Calu3 (cell line): ENCODE data around the gene TRIP6. TPM values are rescaled to one million over a fixed set of nuclear protein-coding genes. Genes with fewer than 3 reads are reported as not detected.
A peak's percentile ranks its signal among the peaks of the same experiment; 100 is the strongest.

Experiments
- BruUV-seq: library from RNA; stranded (reverse); fragments of 400-500 nt; replicated peaks from 2 replicates; lab custom pipeline; 2021; lab: Mats Ljungman, UMichigan
- CTCF ChIA-PET: fragments of 300-600 bp; sonication (Branson Sonifier 250); formaldehyde crosslinking; loops from one replicate; lab custom pipeline; 2022; ENCODE audit warnings: antibody characterized with exemption; lab: Charles Lee
- DNase-seq: peaks from one replicate; pipeline ENCODE4 v3.0.0; 2022
- H3K27ac Mint-ChIP-seq: one replicate; pipeline ENCODE4 v1.8.0; 2022; ENCODE audit warnings: mixed read lengths; ENCODE audit not compliant: unreplicated experiment
- H3K27me3 Mint-ChIP-seq: one replicate; pipeline ENCODE4 v1.8.0; 2022; ENCODE audit warnings: mixed read lengths; ENCODE audit not compliant: unreplicated experiment
- H3K36me3 Mint-ChIP-seq: one replicate; pipeline ENCODE4 v1.8.0; 2022; ENCODE audit warnings: mild to moderate bottlenecking, moderate library complexity, mixed read lengths; ENCODE audit not compliant: insufficient read depth, unreplicated experiment
- H3K4me1 Mint-ChIP-seq: one replicate; pipeline ENCODE4 v1.8.0; 2022; ENCODE audit warnings: mild to moderate bottlenecking, low read depth, mixed read lengths; ENCODE audit not compliant: unreplicated experiment
- H3K4me3 Mint-ChIP-seq: one replicate; pipeline ENCODE4 v1.8.0; 2022; ENCODE audit warnings: mild to moderate bottlenecking, low read depth, moderate library complexity, mixed read lengths; ENCODE audit not compliant: unreplicated experiment
- H3K9me3 Mint-ChIP-seq: one replicate; pipeline ENCODE4 v1.8.0; 2022; ENCODE audit warnings: low read depth, mixed read lengths; ENCODE audit not compliant: unreplicated experiment
- intact Hi-C: fragments of 100-400 bp; cut with micrococcal nuclease; formaldehyde crosslinking; loops from one replicate; pipeline ENCODE4 v1.10.0; 2022; ENCODE audit not compliant: unreplicated experiment
- total RNA-seq: library from RNA; stranded (reverse); gene quantifications from 2 replicates; pipeline ENCODE4 v1.2.3, GENCODE V29; 2022
- TF ChIP-seq, protein P1 (sequence below): fragments of 200-600 bp; IDR thresholded peaks from one replicate; pipeline ENCODE4 v1.8.0; 2022; ENCODE audit warnings: antibody characterized with exemption; ENCODE audit not compliant: unreplicated experiment

Gene TRIP6
- total RNA-seq, 1 experiment from 2014 or later, result 50.0 TPM

DNA sequence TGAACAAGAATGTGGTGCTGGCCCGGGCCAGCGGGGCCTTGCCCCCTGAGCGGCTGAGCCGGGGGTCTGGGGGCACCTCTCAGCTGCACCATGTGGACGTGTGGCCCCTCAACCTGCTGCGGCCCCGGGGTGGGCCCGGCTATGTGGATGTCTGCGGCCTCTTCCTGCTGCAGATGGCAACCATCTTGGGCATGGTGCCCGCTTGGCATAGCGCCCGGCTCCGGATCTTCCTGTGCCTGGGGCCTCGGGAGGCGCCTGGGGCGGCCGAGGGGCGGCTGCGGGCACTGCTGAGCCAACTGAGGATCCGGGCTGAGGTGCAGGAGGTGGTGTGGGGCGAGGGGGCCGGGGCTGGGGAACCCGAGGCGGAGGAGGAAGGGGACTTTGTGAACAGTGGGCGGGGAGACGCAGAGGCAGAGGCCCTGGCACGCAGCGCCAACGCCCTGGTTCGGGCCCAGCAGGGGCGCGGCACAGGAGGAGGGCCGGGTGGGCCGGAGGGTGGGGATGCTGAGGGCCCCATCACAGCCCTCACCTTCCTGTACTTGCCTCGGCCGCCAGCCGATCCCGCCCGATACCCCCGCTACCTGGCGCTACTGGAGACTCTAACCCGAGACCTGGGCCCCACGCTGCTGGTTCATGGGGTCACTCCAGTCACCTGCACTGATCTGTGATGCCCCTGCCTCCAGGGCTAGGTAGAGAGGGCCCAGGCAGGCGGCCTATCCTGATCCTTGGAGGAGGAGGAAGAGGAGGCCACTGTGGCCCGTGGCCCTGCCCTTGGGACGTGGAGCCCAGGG lies 1.1 kb upstream of the TRIP6 start:
- H3K27me3 Mint-ChIP-seq, result no peaks in the 10 kb centered on the region
- H3K4me3 Mint-ChIP-seq, result peak overlapping the region; percentile 79
- intact Hi-C loops, result no loop called here
- no TSS peak for BruUV-seq
- H3K27ac Mint-ChIP-seq, result peak overlapping the region; percentile 91
- H3K36me3 Mint-ChIP-seq, result peaks cover 37% of the 10 kb centered on the region
- H3K9me3 Mint-ChIP-seq, result no peaks in the 10 kb centered on the region
- TF ChIP-seq, protein P1, sequence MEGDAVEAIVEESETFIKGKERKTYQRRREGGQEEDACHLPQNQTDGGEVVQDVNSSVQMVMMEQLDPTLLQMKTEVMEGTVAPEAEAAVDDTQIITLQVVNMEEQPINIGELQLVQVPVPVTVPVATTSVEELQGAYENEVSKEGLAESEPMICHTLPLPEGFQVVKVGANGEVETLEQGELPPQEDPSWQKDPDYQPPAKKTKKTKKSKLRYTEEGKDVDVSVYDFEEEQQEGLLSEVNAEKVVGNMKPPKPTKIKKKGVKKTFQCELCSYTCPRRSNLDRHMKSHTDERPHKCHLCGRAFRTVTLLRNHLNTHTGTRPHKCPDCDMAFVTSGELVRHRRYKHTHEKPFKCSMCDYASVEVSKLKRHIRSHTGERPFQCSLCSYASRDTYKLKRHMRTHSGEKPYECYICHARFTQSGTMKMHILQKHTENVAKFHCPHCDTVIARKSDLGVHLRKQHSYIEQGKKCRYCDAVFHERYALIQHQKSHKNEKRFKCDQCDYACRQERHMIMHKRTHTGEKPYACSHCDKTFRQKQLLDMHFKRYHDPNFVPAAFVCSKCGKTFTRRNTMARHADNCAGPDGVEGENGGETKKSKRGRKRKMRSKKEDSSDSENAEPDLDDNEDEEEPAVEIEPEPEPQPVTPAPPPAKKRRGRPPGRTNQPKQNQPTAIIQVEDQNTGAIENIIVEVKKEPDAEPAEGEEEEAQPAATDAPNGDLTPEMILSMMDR, result no peak
- DNase-seq, result peak; percentile 79
- CTCF ChIA-PET, result no interaction called here
- H3K4me1 Mint-ChIP-seq, result no peaks in the 10 kb centered on the region

DNA sequence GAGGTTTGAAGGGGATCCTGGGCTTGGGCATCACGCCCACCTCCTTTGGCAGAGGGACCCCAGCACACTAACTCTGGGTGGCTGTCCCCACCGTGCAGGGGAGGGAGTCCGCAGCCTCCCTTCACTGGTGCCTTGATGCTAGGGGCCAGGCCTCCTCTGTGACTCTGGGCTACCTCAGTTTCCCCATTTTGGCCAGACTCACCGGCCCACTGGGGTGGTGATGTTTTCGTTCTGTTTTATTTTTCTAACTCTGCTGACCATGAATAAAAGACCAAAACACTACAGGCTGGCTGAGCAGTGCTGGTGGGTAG lies 503 bp upstream of the TRIP6 start:
- CTCF ChIA-PET, result no interaction called here
- Mint-ChIP-seq H3K27ac (peak overlapping the region; percentile 91), H3K36me3 (peaks cover 38% of the 10 kb centered on the region), H3K4me1 (no peaks in the 10 kb centered on the region), H3K9me3 (no peaks in the 10 kb centered on the region), H3K27me3 (no peaks in the 10 kb centered on the region), H3K4me3 (peak overlapping the region; percentile 79)
- DNase-seq, result no peak
- TF ChIP-seq, protein P1, result no peak
- no TSS peak for BruUV-seq
- intact Hi-C loops, result no loop called here

DNA sequence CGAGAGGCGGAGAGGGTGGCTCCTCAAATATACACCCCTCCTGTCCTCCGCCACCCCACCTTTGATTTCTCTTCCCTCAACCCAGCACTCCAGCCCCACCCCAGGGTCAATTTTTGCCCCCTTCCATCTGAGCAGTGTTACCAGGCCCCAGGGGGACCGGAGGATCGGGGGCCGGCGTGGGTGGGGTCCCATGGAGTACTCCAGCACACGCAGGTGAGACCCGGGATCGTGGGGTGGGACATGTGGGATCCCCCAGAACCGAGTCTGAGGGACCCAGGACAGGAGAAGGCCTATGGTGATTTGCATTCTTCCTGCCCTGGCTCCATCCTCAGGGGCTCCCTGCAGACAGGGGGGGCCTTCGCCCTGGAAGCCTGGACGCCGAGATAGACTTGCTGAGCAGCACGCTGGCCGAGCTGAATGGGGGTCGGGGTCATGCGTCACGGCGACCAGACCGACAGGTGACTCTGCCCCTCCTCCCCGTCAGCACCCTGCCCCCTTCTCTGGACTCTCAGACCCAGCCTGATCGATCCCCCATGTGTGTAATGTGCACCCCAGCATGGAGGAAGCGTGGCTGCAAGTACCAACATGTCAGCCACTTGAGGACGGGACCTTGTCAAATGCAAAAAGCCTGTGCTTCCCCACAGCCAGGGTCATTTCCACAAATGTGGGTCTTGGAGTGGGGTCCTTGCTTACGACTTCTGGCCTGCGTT lies 744 bp downstream of the TRIP6 start:
- CTCF ChIA-PET, result no interaction called here
- BruUV-seq, result no TSS peak
- H3K27ac Mint-ChIP-seq, result peak overlapping the region; percentile 91
- no peaks in the 10 kb centered on the region for H3K4me1 Mint-ChIP-seq
- TF ChIP-seq, protein P1, result no peak
- no peaks in the 10 kb centered on the region for H3K27me3 Mint-ChIP-seq
- peaks cover 50% of the 10 kb centered on the region for H3K36me3 Mint-ChIP-seq
- no peaks in the 10 kb centered on the region for H3K9me3 Mint-ChIP-seq
- peak overlapping the region; percentile 79 for H3K4me3 Mint-ChIP-seq
- no peak for DNase-seq
- intact Hi-C loops, result no loop called here

DNA sequence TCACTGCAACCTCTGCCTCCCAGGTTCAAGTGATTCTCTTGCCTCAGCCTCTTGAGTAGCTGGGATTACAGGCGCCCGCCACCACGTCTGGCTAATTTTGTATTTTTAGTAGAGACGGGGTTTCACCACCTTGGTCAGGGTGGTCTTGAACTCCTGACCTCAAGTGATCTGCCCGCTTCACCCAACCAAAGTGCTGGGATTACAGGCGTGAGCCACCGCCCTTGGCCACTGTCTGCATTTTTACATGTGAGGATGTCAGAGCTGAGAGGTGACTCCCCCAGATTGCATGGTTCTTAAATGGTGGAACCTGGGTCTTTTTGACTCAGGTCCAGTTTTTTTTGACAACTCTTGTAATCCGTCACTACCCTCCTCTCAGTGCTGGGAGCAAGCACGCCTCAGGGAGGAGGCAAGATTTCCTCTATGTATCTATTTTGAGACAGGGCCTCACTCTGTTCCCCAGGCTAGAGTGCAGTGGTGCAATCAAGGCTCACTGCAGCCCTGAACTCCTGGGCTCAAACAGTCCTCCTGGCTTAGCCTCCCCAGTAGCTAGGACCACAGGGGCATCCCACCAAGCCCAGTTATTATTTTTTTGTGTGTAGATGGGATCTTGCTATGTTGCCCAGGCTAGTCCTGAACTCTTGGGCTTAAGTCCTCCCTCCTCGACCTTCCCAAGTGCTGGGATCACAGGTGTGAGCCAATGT lies 6.6 kb downstream of the TRIP6 start:
- no peak for DNase-seq
- H3K9me3 Mint-ChIP-seq, result no peaks in the 10 kb centered on the region
- H3K4me3 Mint-ChIP-seq, result peak overlapping the region; percentile 97
- CTCF ChIA-PET, result interaction anchor here (1.3 kb wide), 1 partner anchor 168 kb away, joined by 5 read pairs; the partner anchor contains the start of gene POP7
- TF ChIP-seq, protein P1, result no peak
- H3K4me1 Mint-ChIP-seq, result peaks cover 10% of the 10 kb centered on the region
- no TSS peak for BruUV-seq
- H3K27ac Mint-ChIP-seq, result peak overlapping the region; percentile 97
- H3K36me3 Mint-ChIP-seq, result peaks cover 58% of the 10 kb centered on the region
- intact Hi-C loops, result no loop called here
- no peaks in the 10 kb centered on the region for H3K27me3 Mint-ChIP-seq
